ENCODE results near the gene PNKP. TPM values are rescaled to one million over a fixed set of nuclear protein-coding genes. Genes with fewer than 3 reads are reported as not detected.

The PNKP gene
- total RNA-seq, 1 donor from 2014 or later = 69.3 TPM

- Histone ChIP-seq H3K27me3 (ENCODE audit: control insufficient read depth, insufficient read depth, low read length) (peaks cover 8% of the 10 kb centered on the region), H3K36me3 (ENCODE audit: control insufficient read depth, insufficient read depth, low read length) (no peaks in the 10 kb centered on the region), H3K4me3 (ENCODE audit: low read depth, low read length) (no peak overlapping the region)
- no peak for TF ChIP-seq CTCF (IDR thresholded peaks at IDR 0.05; ENCODE audit: insufficient read depth, low read length, poor library complexity, severe bottlenecking)
- no peak for DNase-seq (ENCODE audit: low read depth)
Measured at GRCh38 chr19:49891393-49891792, 24.0 kb upstream of the PNKP start.

- Histone ChIP-seq H3K4me3 (ENCODE audit: low read depth, low read length) (peak overlapping the region; percentile 23), H3K36me3 (ENCODE audit: control insufficient read depth, insufficient read depth, low read length) (no peaks in the 10 kb centered on the region), H3K27me3 (ENCODE audit: control insufficient read depth, insufficient read depth, low read length) (peaks cover 8% of the 10 kb centered on the region)
- no peak for DNase-seq (ENCODE audit: low read depth)
- no peak for TF ChIP-seq CTCF (IDR thresholded peaks at IDR 0.05; ENCODE audit: insufficient read depth, low read length, poor library complexity, severe bottlenecking)
Measured at GRCh38 chr19:49890349-49891311, 23.3 kb upstream of the PNKP start.

- Histone ChIP-seq H3K4me3 (ENCODE audit: low read depth, low read length) (peak overlapping the region; percentile 23), H3K27me3 (ENCODE audit: control insufficient read depth, insufficient read depth, low read length) (peaks cover 8% of the 10 kb centered on the region), H3K36me3 (ENCODE audit: control insufficient read depth, insufficient read depth, low read length) (no peaks in the 10 kb centered on the region)
- peak; percentile 69 for TF ChIP-seq CTCF (IDR thresholded peaks at IDR 0.05; ENCODE audit: insufficient read depth, low read length, poor library complexity, severe bottlenecking)
- no peak for DNase-seq (ENCODE audit: low read depth)
Measured at GRCh38 chr19:49889687-49890348, 22.4 kb upstream of the PNKP start.

- DNase-seq (ENCODE audit: low read depth) = no peak
- peaks cover 8% of the 10 kb centered on the region for H3K27me3 ChIP-seq (ENCODE audit: control insufficient read depth, insufficient read depth, low read length)
- H3K4me3 ChIP-seq (ENCODE audit: low read depth, low read length) = no peak overlapping the region
- H3K36me3 ChIP-seq (ENCODE audit: control insufficient read depth, insufficient read depth, low read length) = no peaks in the 10 kb centered on the region
- TF ChIP-seq CTCF (IDR thresholded peaks at IDR 0.05; ENCODE audit: insufficient read depth, low read length, poor library complexity, severe bottlenecking) = no peak
Measured at GRCh38 chr19:49889038-49889686, 21.8 kb upstream of the PNKP start.

GRCh38 chr19:49888510-49888824, 21.1 kb upstream of the PNKP start:
- DNase-seq (ENCODE audit: low read depth) = no peak
- Histone ChIP-seq H3K4me3 (ENCODE audit: low read depth, low read length) (no peak overlapping the region), H3K36me3 (ENCODE audit: control insufficient read depth, insufficient read depth, low read length) (peaks cover 1% of the 10 kb centered on the region), H3K27me3 (ENCODE audit: control insufficient read depth, insufficient read depth, low read length) (peaks cover 8% of the 10 kb centered on the region)
- TF ChIP-seq CTCF (IDR thresholded peaks at IDR 0.05; ENCODE audit: insufficient read depth, low read length, poor library complexity, severe bottlenecking) = no peak
